ENCODE results near the gene CRIP2.

DNA sequence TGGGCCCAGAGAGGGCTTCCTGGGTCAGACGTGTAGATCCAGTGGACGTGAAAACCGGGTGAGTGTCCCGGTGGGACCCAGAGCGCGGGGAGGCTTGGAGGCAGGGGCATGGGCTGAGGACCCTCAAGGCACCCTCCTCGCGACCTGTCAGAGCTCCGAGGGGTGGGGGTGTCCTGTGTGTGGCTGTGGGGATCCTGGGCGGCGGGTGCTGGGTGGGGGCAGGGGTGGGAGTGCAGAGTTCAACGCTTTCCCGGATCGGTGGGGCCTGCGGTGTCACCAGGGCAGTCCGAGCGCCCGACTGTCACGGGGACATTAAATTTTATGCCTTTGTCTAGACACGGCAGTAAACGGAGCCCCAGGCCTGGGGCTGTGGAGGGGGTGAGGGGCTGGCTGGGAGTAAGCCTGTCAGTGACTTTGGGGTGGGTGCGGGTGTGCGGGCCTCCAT is 52.8 kb downstream of the CRIP2 start:
- TF ChIP-seq, protein P1, sequence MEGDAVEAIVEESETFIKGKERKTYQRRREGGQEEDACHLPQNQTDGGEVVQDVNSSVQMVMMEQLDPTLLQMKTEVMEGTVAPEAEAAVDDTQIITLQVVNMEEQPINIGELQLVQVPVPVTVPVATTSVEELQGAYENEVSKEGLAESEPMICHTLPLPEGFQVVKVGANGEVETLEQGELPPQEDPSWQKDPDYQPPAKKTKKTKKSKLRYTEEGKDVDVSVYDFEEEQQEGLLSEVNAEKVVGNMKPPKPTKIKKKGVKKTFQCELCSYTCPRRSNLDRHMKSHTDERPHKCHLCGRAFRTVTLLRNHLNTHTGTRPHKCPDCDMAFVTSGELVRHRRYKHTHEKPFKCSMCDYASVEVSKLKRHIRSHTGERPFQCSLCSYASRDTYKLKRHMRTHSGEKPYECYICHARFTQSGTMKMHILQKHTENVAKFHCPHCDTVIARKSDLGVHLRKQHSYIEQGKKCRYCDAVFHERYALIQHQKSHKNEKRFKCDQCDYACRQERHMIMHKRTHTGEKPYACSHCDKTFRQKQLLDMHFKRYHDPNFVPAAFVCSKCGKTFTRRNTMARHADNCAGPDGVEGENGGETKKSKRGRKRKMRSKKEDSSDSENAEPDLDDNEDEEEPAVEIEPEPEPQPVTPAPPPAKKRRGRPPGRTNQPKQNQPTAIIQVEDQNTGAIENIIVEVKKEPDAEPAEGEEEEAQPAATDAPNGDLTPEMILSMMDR (conservative IDR thresholded peaks at IDR 0.05; ENCODE audit: low read depth, low read length), result no peak
- TF ChIP-seq EZH2 (IDR thresholded peaks at IDR 0.05; ENCODE audit: borderline replicate concordance, low read depth, low read length, poor library complexity, severe bottlenecking), result no peak

All from A673 (cell line).